ENCODE results near the gene GRAMD1B. TPM values are rescaled to one million over a fixed set of nuclear protein-coding genes. Genes with fewer than 3 reads are reported as not detected.

GRAMD1B gene
- total RNA-seq, 2 donors from 2014 or later = 28.8 to 39.6 TPM

GRCh38 chr11:123388640-123389039, 41.4 kb upstream of the GRAMD1B start:
- H3K9me3 ChIP-seq (ENCODE audit: control insufficient read depth, low read length) = peaks cover 4% of the 10 kb centered on the region
- no peak overlapping the region for H3K27ac Mint-ChIP-seq
- no peak overlapping the region for H3K4me3 Mint-ChIP-seq
- no peak overlapping the region for H3K9ac ChIP-seq (ENCODE audit: extremely low read depth, low read length, poor library complexity, severe bottlenecking)
- H3K27ac ChIP-seq (ENCODE audit: low read depth, low read length) = no peak overlapping the region
- 96% methylated on average over 4 of the region's 4 CpGs; no CpG with 5 or more reads in 1 of the 2 experiments for WGBS, 2 experiments (ENCODE audit: insufficient coverage in 1 of 2, insufficient read length in 1 of 2)
- no peak for DNase-seq
- no peak for TF ChIP-seq CTCF (conservative IDR thresholded peaks at IDR 0.05)
- H3K4me3 ChIP-seq (ENCODE audit: low read length) = no peak overlapping the region
- peaks cover 10% of the 10 kb centered on the region for H3K27me3 Mint-ChIP-seq (ENCODE audit: insufficient read depth)
- H3K9me3 Mint-ChIP-seq = no peaks in the 10 kb centered on the region
- H3K36me3 Mint-ChIP-seq (ENCODE audit: low read depth) = no peaks in the 10 kb centered on the region
- H3K36me3 ChIP-seq (ENCODE audit: control insufficient read depth, insufficient read depth, low read length) = no peaks in the 10 kb centered on the region
- H3K4me1 Mint-ChIP-seq = peaks cover 12% of the 10 kb centered on the region
- H3K27me3 ChIP-seq (ENCODE audit: control insufficient read depth, insufficient read depth, low read length, poor library complexity, severe bottlenecking) = no peaks in the 10 kb centered on the region
- peaks cover 8% of the 10 kb centered on the region for H3K4me1 ChIP-seq (ENCODE audit: control insufficient read depth, insufficient read depth, low read length)

GRCh38 chr11:123390146-123390545, 39.9 kb upstream of the GRAMD1B start:
- no peak overlapping the region for H3K27ac ChIP-seq (ENCODE audit: low read depth, low read length)
- no peak for TF ChIP-seq CTCF (conservative IDR thresholded peaks at IDR 0.05)
- DNase-seq = no peak
- Mint-ChIP-seq H3K9me3 (no peaks in the 10 kb centered on the region), H3K36me3 (ENCODE audit: low read depth) (no peaks in the 10 kb centered on the region), H3K4me1 (peaks cover 14% of the 10 kb centered on the region), H3K27me3 (ENCODE audit: insufficient read depth) (peaks cover 14% of the 10 kb centered on the region), H3K27ac (no peak overlapping the region), H3K4me3 (no peak overlapping the region)
- H3K9ac ChIP-seq (ENCODE audit: extremely low read depth, low read length, poor library complexity, severe bottlenecking) = no peak overlapping the region
- H3K9me3 ChIP-seq (ENCODE audit: control insufficient read depth, low read length) = peaks cover 4% of the 10 kb centered on the region
- H3K36me3 ChIP-seq (ENCODE audit: control insufficient read depth, insufficient read depth, low read length) = no peaks in the 10 kb centered on the region
- 96 to 100% methylated on average over 1 to 4 of the region's 4 CpGs for WGBS, 2 experiments (ENCODE audit: insufficient coverage in 1 of 2, insufficient read length in 1 of 2)
- no peak overlapping the region for H3K4me3 ChIP-seq (ENCODE audit: low read length)
- no peaks in the 10 kb centered on the region for H3K27me3 ChIP-seq (ENCODE audit: control insufficient read depth, insufficient read depth, low read length, poor library complexity, severe bottlenecking)
- peaks cover 11% of the 10 kb centered on the region for H3K4me1 ChIP-seq (ENCODE audit: control insufficient read depth, insufficient read depth, low read length)

- H3K9me3 Mint-ChIP-seq = no peaks in the 10 kb centered on the region
- Histone ChIP-seq H3K27ac (ENCODE audit: low read depth, low read length) (no peak overlapping the region), H3K9ac (ENCODE audit: extremely low read depth, low read length, poor library complexity, severe bottlenecking) (no peak overlapping the region), H3K27me3 (ENCODE audit: control insufficient read depth, insufficient read depth, low read length, poor library complexity, severe bottlenecking) (no peaks in the 10 kb centered on the region), H3K36me3 (ENCODE audit: control insufficient read depth, insufficient read depth, low read length) (no peaks in the 10 kb centered on the region), H3K4me1 (ENCODE audit: control insufficient read depth, insufficient read depth, low read length) (peaks cover 11% of the 10 kb centered on the region), H3K4me3 (ENCODE audit: low read length) (no peak overlapping the region), H3K9me3 (ENCODE audit: control insufficient read depth, low read length) (peaks cover 4% of the 10 kb centered on the region)
- H3K36me3 Mint-ChIP-seq (ENCODE audit: low read depth) = no peaks in the 10 kb centered on the region
- no peak for DNase-seq
- no peak overlapping the region for H3K27ac Mint-ChIP-seq
- TF ChIP-seq CTCF (conservative IDR thresholded peaks at IDR 0.05) = no peak
- H3K4me1 Mint-ChIP-seq = peaks cover 14% of the 10 kb centered on the region
- no peak overlapping the region for H3K4me3 Mint-ChIP-seq
- 87 to 92% methylated on average over 3 to 6 of the region's 6 CpGs for WGBS, 2 experiments (ENCODE audit: insufficient coverage in 1 of 2, insufficient read length in 1 of 2)
- peaks cover 22% of the 10 kb centered on the region for H3K27me3 Mint-ChIP-seq (ENCODE audit: insufficient read depth)
Measured at GRCh38 chr11:123391646-123392348, 38.3 kb upstream of the GRAMD1B start.
